ENCODE data around the gene NTRK3. TPM values are rescaled to one million over a fixed set of nuclear protein-coding genes. Genes with fewer than 3 reads are reported as not detected.

Gene NTRK3
- polyA plus RNA-seq, 1 donor (not counting 4 experiments of a cell fraction or from before 2014, with no cell fraction given), result not detected

DNA sequence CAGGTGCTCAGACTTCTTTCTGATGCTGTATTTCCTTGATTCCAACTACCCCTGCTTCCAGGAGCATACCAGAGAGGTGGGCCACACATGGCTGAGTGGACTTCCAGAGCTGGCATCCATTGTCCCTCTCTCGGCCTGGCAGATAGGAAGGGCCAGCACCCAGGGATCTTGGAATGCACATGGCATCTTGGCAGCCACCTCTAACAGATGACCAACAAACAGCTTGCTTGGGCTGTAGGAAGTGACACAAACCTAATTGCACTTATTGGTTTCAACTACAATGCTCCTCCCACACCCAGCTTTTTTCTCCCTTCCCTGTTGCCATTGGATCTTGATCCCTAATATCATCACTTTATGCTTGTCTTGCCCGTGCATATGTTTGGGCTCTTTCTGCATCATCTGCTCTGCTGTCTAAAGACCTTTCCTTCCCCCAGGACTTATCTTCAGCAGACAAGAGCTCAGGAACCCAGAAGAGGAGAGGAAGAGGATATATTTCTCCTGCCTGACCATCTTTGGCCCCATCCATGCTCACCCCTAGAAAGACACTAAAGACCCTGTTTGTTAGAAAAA, 294.6 kb downstream of the NTRK3 start:
- Histone ChIP-seq H3K27me3 (ENCODE audit: control insufficient read depth, extremely low read depth, insufficient read depth, low read length) (no peaks in the 10 kb centered on the region), H3K4me2 (ENCODE audit: control insufficient read depth, extremely low read depth, insufficient read depth, low read depth, low read length) (no peak overlapping the region), H3K36me3 (ENCODE audit: control insufficient read depth in 2 of 2, extremely low read depth in 1 of 2, insufficient read depth in 2 of 2, low read length in 2 of 2) (no peaks in the 10 kb centered on the region), H3K9ac (ENCODE audit: control insufficient read depth, extremely low read depth, insufficient read depth, low read length) (no peak overlapping the region), H3K9me1 (ENCODE audit: control insufficient read depth, extremely low read depth, insufficient read depth, low read length) (no peaks in the 10 kb centered on the region), H3K27ac (ENCODE audit: control insufficient read depth, insufficient read depth, low read length) (no peak overlapping the region), H3K4me3 (ENCODE audit: control insufficient read depth in 2 of 3, extremely low read depth in 1 of 3, insufficient read depth in 2 of 3, low read depth in 1 of 3, low read length in 3 of 3) (no peak overlapping the region), H3K79me2 (ENCODE audit: control insufficient read depth, insufficient read depth, low read length) (no peaks in the 10 kb centered on the region), H4K20me1 (ENCODE audit: control insufficient read depth, extremely low read depth, insufficient read depth, low read length) (no peaks in the 10 kb centered on the region), H3K4me1 (ENCODE audit: control insufficient read depth, extremely low read depth, insufficient read depth, low read length) (no peaks in the 10 kb centered on the region), H2AFZ (ENCODE audit: control insufficient read depth, low read length) (no peak overlapping the region), H3K9me3 (ENCODE audit: control insufficient read depth, low read depth, low read length) (peaks cover 3% of the 10 kb centered on the region)
- no peak for DNase-seq (ENCODE audit: low read depth, low spot score)
- FAIRE-seq, result no peak
- dilution Hi-C loops (cut with MboI; ENCODE audit: extremely low pct_ligation_motif_present, low sequenced_read_pairs), result no loop called here
- TF ChIP-seq, protein P1, sequence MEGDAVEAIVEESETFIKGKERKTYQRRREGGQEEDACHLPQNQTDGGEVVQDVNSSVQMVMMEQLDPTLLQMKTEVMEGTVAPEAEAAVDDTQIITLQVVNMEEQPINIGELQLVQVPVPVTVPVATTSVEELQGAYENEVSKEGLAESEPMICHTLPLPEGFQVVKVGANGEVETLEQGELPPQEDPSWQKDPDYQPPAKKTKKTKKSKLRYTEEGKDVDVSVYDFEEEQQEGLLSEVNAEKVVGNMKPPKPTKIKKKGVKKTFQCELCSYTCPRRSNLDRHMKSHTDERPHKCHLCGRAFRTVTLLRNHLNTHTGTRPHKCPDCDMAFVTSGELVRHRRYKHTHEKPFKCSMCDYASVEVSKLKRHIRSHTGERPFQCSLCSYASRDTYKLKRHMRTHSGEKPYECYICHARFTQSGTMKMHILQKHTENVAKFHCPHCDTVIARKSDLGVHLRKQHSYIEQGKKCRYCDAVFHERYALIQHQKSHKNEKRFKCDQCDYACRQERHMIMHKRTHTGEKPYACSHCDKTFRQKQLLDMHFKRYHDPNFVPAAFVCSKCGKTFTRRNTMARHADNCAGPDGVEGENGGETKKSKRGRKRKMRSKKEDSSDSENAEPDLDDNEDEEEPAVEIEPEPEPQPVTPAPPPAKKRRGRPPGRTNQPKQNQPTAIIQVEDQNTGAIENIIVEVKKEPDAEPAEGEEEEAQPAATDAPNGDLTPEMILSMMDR (optimal IDR thresholded peaks at IDR 0.05 in 1 of 3, IDR thresholded peaks at IDR 0.05 in 1 of 3, conservative IDR thresholded peaks at IDR 0.05 in 1 of 3; ENCODE audit: extremely low read depth in 1 of 3, insufficient read depth in 2 of 3, low read length in 3 of 3), result no peak
- TF ChIP-seq EZH2 (IDR thresholded peaks at IDR 0.05; ENCODE audit: low read length), result no peak

DNA sequence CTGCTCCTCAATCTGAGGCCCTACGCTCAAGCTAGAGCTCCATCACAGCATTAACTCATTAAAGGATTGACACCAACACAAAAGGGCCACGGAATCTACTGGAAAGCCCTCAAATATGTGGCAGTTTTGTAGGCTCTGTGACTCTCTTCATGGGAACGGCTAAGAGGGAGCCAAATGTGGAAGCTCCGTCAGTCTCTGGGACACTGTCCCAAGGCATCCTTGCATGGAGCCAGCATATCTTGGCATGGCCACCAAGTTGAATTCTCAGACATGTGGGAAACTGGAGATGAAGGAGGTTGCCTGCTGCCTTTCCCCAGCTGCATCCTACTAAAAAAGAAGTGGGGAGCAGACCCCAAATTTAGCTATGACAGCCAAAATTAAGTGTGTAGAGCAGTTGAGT, 296.9 kb downstream of the NTRK3 start:
- H3K4me1 ChIP-seq (ENCODE audit: control insufficient read depth, extremely low read depth, insufficient read depth, low read length), result no peaks in the 10 kb centered on the region
- H3K9ac ChIP-seq (ENCODE audit: control insufficient read depth, extremely low read depth, insufficient read depth, low read length), result no peak overlapping the region
- no peak overlapping the region for H3K4me2 ChIP-seq (ENCODE audit: control insufficient read depth, extremely low read depth, insufficient read depth, low read depth, low read length)
- no peaks in the 10 kb centered on the region for H3K27me3 ChIP-seq (ENCODE audit: control insufficient read depth, extremely low read depth, insufficient read depth, low read length)
- no peaks in the 10 kb centered on the region for H3K36me3 ChIP-seq (ENCODE audit: control insufficient read depth in 2 of 2, extremely low read depth in 1 of 2, insufficient read depth in 2 of 2, low read length in 2 of 2)
- no peaks in the 10 kb centered on the region for H4K20me1 ChIP-seq (ENCODE audit: control insufficient read depth, extremely low read depth, insufficient read depth, low read length)
- no peak for DNase-seq (ENCODE audit: low read depth, low spot score)
- dilution Hi-C loops (cut with MboI; ENCODE audit: extremely low pct_ligation_motif_present, low sequenced_read_pairs), result no loop called here
- no peaks in the 10 kb centered on the region for H3K79me2 ChIP-seq (ENCODE audit: control insufficient read depth, insufficient read depth, low read length)
- TF ChIP-seq, protein P1 (optimal IDR thresholded peaks at IDR 0.05 in 1 of 3, IDR thresholded peaks at IDR 0.05 in 1 of 3, conservative IDR thresholded peaks at IDR 0.05 in 1 of 3; ENCODE audit: extremely low read depth in 1 of 3, insufficient read depth in 2 of 3, low read length in 3 of 3), result no peak
- no peak for TF ChIP-seq EZH2 (IDR thresholded peaks at IDR 0.05; ENCODE audit: low read length)
- H3K4me3 ChIP-seq (ENCODE audit: control insufficient read depth in 2 of 3, extremely low read depth in 1 of 3, insufficient read depth in 2 of 3, low read depth in 1 of 3, low read length in 3 of 3), result no peak overlapping the region
- FAIRE-seq, result no peak
- no peaks in the 10 kb centered on the region for H3K9me1 ChIP-seq (ENCODE audit: control insufficient read depth, extremely low read depth, insufficient read depth, low read length)
- H2AFZ ChIP-seq (ENCODE audit: control insufficient read depth, low read length), result no peak overlapping the region
- no peak overlapping the region for H3K27ac ChIP-seq (ENCODE audit: control insufficient read depth, insufficient read depth, low read length)
- H3K9me3 ChIP-seq (ENCODE audit: control insufficient read depth, low read depth, low read length), result peaks cover 2% of the 10 kb centered on the region
